Cardiac atrium fibroblast (primary cell): ENCODE data around the gene OR6T1. TPM values are rescaled to one million over a fixed set of nuclear protein-coding genes. Genes with fewer than 3 reads are reported as not detected.

Source experiments
- total RNA-seq: library from RNA; depleted of rRNA; stranded (reverse); fragments of >200 nt; gene quantifications from 2 replicates; pipeline ENCODE4 v1.2.3, GENCODE V29; 2015

Gene OR6T1
- not detected in 2 replicates for total RNA-seq

GRCh38 chr11:123943738-123944137 lies at the start of gene OR6T1:
TSS of gene OR6T1 (minus strand) at chr11:123943838. CDS start at chr11:123943838, 0 bp downstream.

GRCh38 chr11:123977731-123978347 lies 34.2 kb upstream of the OR6T1 start, which contains the start of gene OR10S1:
TSS of gene OR10S1 (minus strand) at chr11:123977781. CDS start at chr11:123977664, 117 bp downstream.

GRCh38 chr11:123939317-123939716 lies 4.3 kb downstream of the OR6T1 start, which contains the start of gene OR4D5:
TSS of gene OR4D5 (plus strand) at chr11:123939617. CDS start at chr11:123939617, 0 bp downstream.

GRCh38 chr11:123901867-123902266 lies 41.8 kb downstream of the OR6T1 start, which contains the start of gene OR8D4:
TSS of gene OR8D4 (plus strand) at chr11:123902167. CDS start at chr11:123906432, 4,265 bp downstream.

Other genes with a start within 250 kb of the OR6T1 start
- gene ZNF202, start 202.2 kb downstream of the OR6T1 start, total RNA-seq = 2.7 and 5.3 TPM in 2 replicates
- not detected in 2 replicates for gene OR6X1, start 189.3 kb downstream of the OR6T1 start, total RNA-seq
- 0.32 TPM in 1 of 2 replicates, not detected in the other for gene OR6M1, start 137.5 kb downstream of the OR6T1 start, total RNA-seq
- not detected in 2 replicates for gene TMEM225, start 58.2 kb downstream of the OR6T1 start, total RNA-seq
- gene OR8D4, start 41.7 kb downstream of the OR6T1 start, total RNA-seq = not detected in 2 replicates
- not detected in 2 replicates for gene OR4D5, start 4.2 kb downstream of the OR6T1 start, total RNA-seq
- not detected in 2 replicates for gene OR10S1, start 33.9 kb upstream of the OR6T1 start, total RNA-seq
- gene OR10G6, start 51.3 kb upstream of the OR6T1 start, total RNA-seq = not detected in 2 replicates
- not detected in 2 replicates for gene OR10G4, start 69.2 kb upstream of the OR6T1 start, total RNA-seq
- gene OR10G9, start 79.2 kb upstream of the OR6T1 start, total RNA-seq = not detected in 2 replicates
- not detected in 2 replicates for gene OR10G8, start 83.0 kb upstream of the OR6T1 start, total RNA-seq
- gene OR10G7, start 97.5 kb upstream of the OR6T1 start, total RNA-seq = not detected in 2 replicates
- gene VWA5A, start 171.6 kb upstream of the OR6T1 start, total RNA-seq = 10.2 and 13.9 TPM in 2 replicates
- not detected in 2 replicates for gene OR10D3, start 239.5 kb upstream of the OR6T1 start, total RNA-seq